K562 (cell line): Measurements from ENCODE around the gene VWA7. TPM values are rescaled to one million over a fixed set of nuclear protein-coding genes. Genes with fewer than 3 reads are reported as not detected.

Source experiments
- ATAC-seq: fragments of 200-7000 bp; cut with Tn5 transposase; 3 replicates; pipeline ENCODE4 v1.9.1; 2020; ENCODE audit warnings: moderate library complexity
- BruUV-seq: library from RNA; stranded (reverse); fragments of 400-500 nt; replicated peaks from 2 replicates; lab custom pipeline; 2021; lab: Mats Ljungman, UMichigan
- CTCF ChIA-PET: fragments of 300-600 bp; formaldehyde crosslinking; extraction: SDS; loops from one replicate; lab custom pipeline; 2021; ENCODE audit warnings: low intra/inter-chr PET ratio; lab: Yijun Ruan, JAX
- POLR2A ChIA-PET: fragments of 300-600, 350-650 bp; sonication (Branson Sonifier 250); formaldehyde crosslinking; extraction: SDS; loops from one replicate; lab custom pipeline; 2021; ENCODE audit warnings: antibody characterized with exemption, inconsistent platforms; lab: Yijun Ruan, JAX
- DNase-seq, 4 experiments: peaks; one replicate each; pipeline versions ENCODE4 v3.0.0 to v3.0.0-alpha.2; 2011 to 2018; ENCODE audit warnings: low spot score in 3 of 4, mixed read lengths in 3 of 4; ENCODE audit errors: extremely low read depth in 1 of 4
- FAIRE-seq: peaks from 2 replicates; lab custom pipeline; 2011; peaks lifted over from hg19 to GRCh38; lab: Jason Lieb, UNC
- H2AFZ ChIP-seq: 2 replicates; pipeline ENCODE4 v1.6.0; 2011; ENCODE audit warnings: low read depth, low read length, control low read depth, inconsistent platforms
- H3K27ac ChIP-seq: fragments of 200-600 bp; 3 replicates; pipeline ENCODE4 v1.8.0; 2011; ENCODE audit warnings: low read depth, mild to moderate bottlenecking, control low read depth, inconsistent platforms, low read length, moderate library complexity, mixed read lengths; ENCODE audit errors: extremely low read depth
- H3K27me3 ChIP-seq, 2 experiments: fragments of 300-600 bp in 1 of 2; 2 replicates in 1 of 2; 3 replicates in 1 of 2; pipeline versions ENCODE4 v1.6.0 to v1.8.0; 2011; ENCODE audit warnings: inconsistent platforms in 2 of 2, low read length in 2 of 2, mild to moderate bottlenecking in 1 of 2, mixed read lengths in 1 of 2, moderate library complexity in 1 of 2; ENCODE audit not compliant: control insufficient read depth in 2 of 2, insufficient read depth in 2 of 2
- H3K36me3 ChIP-seq: fragments of 300-600 bp; 3 replicates; pipeline ENCODE4 v1.8.0; 2011; ENCODE audit warnings: mild to moderate bottlenecking, low read length, inconsistent platforms; ENCODE audit not compliant: control insufficient read depth, insufficient read depth
- H3K4me1 ChIP-seq, 2 experiments: fragments of 200-600 bp in 1 of 2; replicated peaks in 1 of 2; 2 replicates in 1 of 2; 3 replicates in 1 of 2; pipeline versions ENCODE4 v1.5.1 to v1.8.0; 2011; ENCODE audit warnings: inconsistent platforms in 2 of 2, low read length in 2 of 2, mild to moderate bottlenecking in 1 of 2, mixed read lengths in 1 of 2, moderate library complexity in 1 of 2; ENCODE audit not compliant: control insufficient read depth in 2 of 2, insufficient read depth in 2 of 2
- H3K4me2 ChIP-seq: 2 replicates; pipeline ENCODE4 v1.6.1; 2011; ENCODE audit warnings: low read length, control low read depth, inconsistent platforms, mixed read lengths; ENCODE audit not compliant: insufficient read depth
- H3K4me3 ChIP-seq: fragments of 200-600 bp; sonication (generic), shearing (Covaris generic); 2 replicates; pipeline ENCODE4 v1.5.1; 2016; ENCODE audit warnings: control low read depth, inconsistent platforms
- H3K79me2 ChIP-seq: fragments of 200-600 bp; 3 replicates; pipeline ENCODE4 v1.8.0; 2011; ENCODE audit warnings: low read length, inconsistent platforms; ENCODE audit not compliant: control insufficient read depth, insufficient read depth
- H3K9ac ChIP-seq, 2 experiments: 2 replicates each; pipeline versions ENCODE4 v1.6.0 to v1.6.1; 2011; ENCODE audit warnings: low read depth in 2 of 2, low read length in 2 of 2, control low read depth in 1 of 2, inconsistent platforms in 1 of 2, mild to moderate bottlenecking in 1 of 2, mixed read lengths in 1 of 2; ENCODE audit not compliant: insufficient read depth in 1 of 2
- H3K9me1 ChIP-seq: one replicate; pipeline ENCODE4 v1.6.0; 2011; ENCODE audit warnings: inconsistent platforms, mild to moderate bottlenecking, low read length, moderate library complexity; ENCODE audit not compliant: control insufficient read depth, insufficient read depth
- H3K9me3 ChIP-seq: replicated peaks from 2 replicates; pipeline ENCODE4 v1.5.1; 2011; ENCODE audit warnings: low read depth, low read length, inconsistent platforms; ENCODE audit not compliant: control insufficient read depth, insufficient read depth
- H4K20me1 ChIP-seq: replicated peaks from 2 replicates; pipeline ENCODE4 v1.6.1; 2011; ENCODE audit warnings: low read length, inconsistent platforms, mixed read lengths; ENCODE audit not compliant: control insufficient read depth, insufficient read depth
- DDX20 ChIP-seq: fragments of 450-650 bp; IDR thresholded peaks from 2 replicates; pipeline ENCODE4 v1.6.1; 2016; ENCODE audit warnings: missing genetic modification characterization, low read depth, mild to moderate bottlenecking, missing compliant biosample characterization, moderate library complexity
- HMGN3 ChIP-seq: IDR thresholded peaks from 2 replicates; pipeline ENCODE4 v1.6.1; 2011; ENCODE audit warnings: borderline replicate concordance, low read depth, mild to moderate bottlenecking, mixed read lengths, low read length; ENCODE audit not compliant: insufficient read length; ENCODE audit errors: extremely low read depth
- NRF1 ChIP-seq, 2 experiments: fragments of 450-650 bp; IDR thresholded peaks in 1 of 2; conservative IDR thresholded peaks in 1 of 2; 2 replicates each; pipeline ENCODE4 v1.6.1; 2014; ENCODE audit warnings: mild to moderate bottlenecking in 2 of 2
- UBTF ChIP-seq, 2 experiments: IDR thresholded peaks; 2 replicates each; pipeline ENCODE4 v1.6.1; 2012; ENCODE audit warnings: improper control_type of control experiment in 2 of 2, low read depth in 2 of 2, low read length in 2 of 2, borderline replicate concordance in 1 of 2
- ZNF609 ChIP-seq: sonication (generic); formaldehyde crosslinking; IDR thresholded peaks from 2 replicates; pipeline ENCODE4 v1.8.1; 2023; ENCODE audit warnings: missing genetic modification reagents, mild to moderate bottlenecking, borderline replicate concordance
- ZZZ3 ChIP-seq: fragments of 450-650 bp; IDR thresholded peaks from 2 replicates; pipeline ENCODE4 v1.6.1; 2016; ENCODE audit warnings: antibody characterized with exemption, mild to moderate bottlenecking, moderate library complexity
- WGBS: fragments of 100-300 bp; shearing (Covaris generic); methylation state at CpG from one replicate; pipeline ENCODE4 v1.1.6; 2016; ENCODE audit warnings: low coverage, mixed read lengths; ENCODE audit not compliant: insufficient coverage; ENCODE audit errors: missing lambda C conversion rate; 5-methylcytosine and 5-hydroxymethylcytosine counted together
- in situ Hi-C: fragments of 300-500 bp; cut with MboI; formaldehyde crosslinking; loops from 4 replicates; pipeline ENCODE4 v1.15.0; 2018; ENCODE audit warnings: inconsistent platforms, mixed read lengths
- intact Hi-C: fragments of 100-400 bp; cut with micrococcal nuclease; formaldehyde crosslinking; loops from 2 replicates; pipeline ENCODE4 v1.14.2; 2022
- polyA plus RNA-seq, 8 experiments: library from polyadenylated mRNA; depleted of rRNA in 4 of 8; stranded (reverse) in 5 of 8; unstranded in 3 of 8; fragments of >200 nt; fragmentation: Nextera tagmentation in 2 of 8; fragmentation: Illumina TruSeq in 1 of 8; extraction: Ambion mirVana in 2 of 8; extraction: Trizol in 1 of 8; gene quantifications; 2 replicates each; pipeline versions ENCODE4 v1.2.1 to v1.2.3, GENCODE V29; 2011 to 2014; ENCODE audit warnings: inconsistent platforms in 1 of 8, missing spikeins in 1 of 8
- total RNA-seq, 7 experiments: library from RNA; depleted of rRNA in 6 of 7; stranded (reverse); fragments of >200 nt in 6 of 7; fragmentation: Illumina TruSeq in 2 of 7; extraction: Trizol in 2 of 7; gene quantifications; 2 replicates each; pipeline versions ENCODE4 v1.2.1 to v1.2.3, GENCODE V29; 2011 to 2021; ENCODE audit warnings: low replicate concordance in 1 of 7
- TF ChIP-seq, protein P1 (sequence below), 2 experiments: IDR thresholded peaks; 2 replicates each; pipeline ENCODE4 v1.6.1; 2011; ENCODE audit warnings: borderline replicate concordance in 1 of 2, control low read depth in 1 of 2, low read depth in 1 of 2, low read length in 1 of 2, mild to moderate bottlenecking in 1 of 2, mixed read lengths in 1 of 2, moderate library complexity in 1 of 2; ENCODE audit not compliant: insufficient read depth in 1 of 2, insufficient read length in 1 of 2, poor library complexity in 1 of 2, severe bottlenecking in 1 of 2; ENCODE audit errors: extremely low read depth in 1 of 2

Gene VWA7
- total and polyA plus RNA-seq, 9 of the 15 experiments (the other 6 are each of a cell fraction or from before 2014, with no cell fraction given) = 0.18 to 2.9 (median 0.95) TPM

GRCh38 chr6:31775633-31776484 lies 1.3 kb downstream of the VWA7 start:
- no TSS peak for BruUV-seq
- WGBS = 89% methylated on average over 32 of the region's 32 CpGs
- H3K4me2 ChIP-seq = 0 out of 2 replicates have a peak overlapping the region, but pooled peaks have one; percentile 56
- no peak overlapping the region; the same call in 1 of the 2 replicates for H3K4me3 ChIP-seq
- no peak for ATAC-seq
- peaks cover 6% of the 10 kb centered on the region for H3K9me1 ChIP-seq
- intact Hi-C loops (loop anchor here (2.0 to 10.0 kb wide), 2 partner anchors 19 to 231 kb away; partner anchors contain the start of genes ATP6V1G2, DDX39B, NFKBIL1 and VARS1), in situ Hi-C loops (no loop called here)
- ChIA-PET CTCF (no interaction called here), POLR2A (interaction anchor here (0.5 to 8.8 kb wide), 23 partner anchors 9 to 114 kb away, joined by 3 to 38 read pairs (median 5); partner anchors contain the start of genes C6orf47, CLIC1, GPANK1 and HSPA1B)
- H3K4me1 ChIP-seq = peaks cover 43 to 83% of the 10 kb centered on the region in 2 experiments
- DNase-seq = no peak
- peak overlapping the region; percentile 64 to 88; a peak in 3 of 4 replicates for H3K9ac ChIP-seq
- H3K27me3 ChIP-seq = no peaks in the 10 kb centered on the region
- FAIRE-seq = no peak
- 0 out of 2 replicates have a peak overlapping the region, but pooled peaks have one; percentile 3 for H2AFZ ChIP-seq
- H4K20me1 ChIP-seq = no peaks in the 10 kb centered on the region
- no peaks in the 10 kb centered on the region for H3K9me3 ChIP-seq
- H3K36me3 ChIP-seq = peaks cover 35% of the 10 kb centered on the region; the same call in 2 of the 3 replicates
- no peaks in the 10 kb centered on the region for H3K79me2 ChIP-seq
- peak overlapping the region; percentile 87 for H3K27ac ChIP-seq
- TF ChIP-seq DDX20 = no peak
- TF ChIP-seq ZZZ3 = no peak
- TF ChIP-seq NRF1 (conservative IDR thresholded peaks at IDR 0.05 in 1 of 2, IDR thresholded peaks at IDR 0.05 in 1 of 2) = no peak
- 0 out of 2 replicates have a peak, but pooled peaks have one; percentile 16 for TF ChIP-seq ZNF609 (CRISPR knock-in tag)
- TF ChIP-seq UBTF (IDR thresholded peaks at IDR 0.05; ENCODE audit: borderline replicate concordance in 1 of 2, low read depth in 2 of 2, low read length in 2 of 2) = no peak
- TF ChIP-seq, protein P1, sequence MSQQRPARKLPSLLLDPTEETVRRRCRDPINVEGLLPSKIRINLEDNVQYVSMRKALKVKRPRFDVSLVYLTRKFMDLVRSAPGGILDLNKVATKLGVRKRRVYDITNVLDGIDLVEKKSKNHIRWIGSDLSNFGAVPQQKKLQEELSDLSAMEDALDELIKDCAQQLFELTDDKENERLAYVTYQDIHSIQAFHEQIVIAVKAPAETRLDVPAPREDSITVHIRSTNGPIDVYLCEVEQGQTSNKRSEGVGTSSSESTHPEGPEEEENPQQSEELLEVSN (IDR thresholded peaks at IDR 0.05; ENCODE audit: borderline replicate concordance in 1 of 2, extremely low read depth in 1 of 2, insufficient read depth in 1 of 2, insufficient read length in 1 of 2, low read depth in 1 of 2, low read length in 1 of 2, poor library complexity in 1 of 2, severe bottlenecking in 1 of 2) = no peak
- peak; percentile 30 for TF ChIP-seq HMGN3
